H1 (cell line): Measurements from ENCODE around the gene DPF3. TPM values are rescaled to one million over a fixed set of nuclear protein-coding genes. Genes with fewer than 3 reads are reported as not detected.

Source experiments
- CTCF ChIA-PET: fragments of 300-600 bp; sonication (Branson Sonifier 250); formaldehyde crosslinking; loops from one replicate; lab custom pipeline; 2021; ENCODE audit not compliant: partially characterized antibody; lab: Charles Lee
- POLR2A ChIA-PET: fragments of 300-600 bp; sonication (Branson Sonifier 250); formaldehyde crosslinking; loops from one replicate; lab custom pipeline; 2021; ENCODE audit warnings: inconsistent platforms; ENCODE audit not compliant: partially characterized antibody; lab: Charles Lee
- DNase-seq, 2 experiments: peaks; one replicate each; pipeline versions ENCODE4 v3.0.0 to v3.0.0-alpha.2; 2010 to 2022; ENCODE audit warnings: low spot score in 2 of 2, low read depth in 1 of 2, mixed read lengths in 1 of 2
- FAIRE-seq: peaks from 2 replicates; lab custom pipeline; 2011; peaks lifted over from hg19 to GRCh38; lab: Jason Lieb, UNC
- H2AFZ ChIP-seq: 2 replicates; pipeline ENCODE4 v1.8.1; 2012; ENCODE audit warnings: low read length, inconsistent platforms
- H2AK5ac ChIP-seq: 2 replicates; pipeline ENCODE4 v1.6.1; 2013; ENCODE audit warnings: low read depth, low read length
- H2BK120ac ChIP-seq: replicated peaks from 2 replicates; pipeline ENCODE3; 2013; ENCODE audit warnings: low read depth, low read length, inconsistent platforms
- H2BK12ac ChIP-seq: 2 replicates; pipeline ENCODE4 v1.6.1; 2013; ENCODE audit warnings: low read depth, low read length
- H2BK15ac ChIP-seq: 2 replicates; pipeline ENCODE4 v1.6.1; 2013; ENCODE audit warnings: low read length
- H2BK20ac ChIP-seq: 2 replicates; pipeline ENCODE4 v1.6.1; 2013; ENCODE audit warnings: low read length
- H2BK5ac ChIP-seq: 2 replicates; pipeline ENCODE4 v1.6.1; 2013; ENCODE audit warnings: low read depth, low read length
- H3K14ac ChIP-seq: 2 replicates; pipeline ENCODE4 v1.6.1; 2013; ENCODE audit warnings: inconsistent platforms; ENCODE audit not compliant: insufficient read length
- H3K18ac ChIP-seq: 2 replicates; pipeline ENCODE4 v1.6.1; 2013; ENCODE audit warnings: low read length; ENCODE audit errors: extremely low read depth
- H3K23ac ChIP-seq: 2 replicates; pipeline ENCODE4 v1.6.1; 2013; ENCODE audit warnings: inconsistent platforms; ENCODE audit not compliant: insufficient read length
- H3K23me2 ChIP-seq: 2 replicates; pipeline ENCODE4 v1.6.1; 2013; ENCODE audit warnings: low read depth, low read length
- H3K27ac ChIP-seq: 2 replicates; pipeline ENCODE4 v1.6.1; 2011; ENCODE audit warnings: low read depth, low read length, inconsistent platforms
- H3K27me3 ChIP-seq, 4 experiments: replicated peaks in 1 of 4; 1 replicate in 1 of 4; 2 replicates in 3 of 4; pipeline versions ENCODE4 v1.6.1 to v1.8.1; 2011 to 2013; ENCODE audit warnings: low read length in 3 of 4, mild to moderate bottlenecking in 3 of 4, inconsistent platforms in 2 of 4, mixed read lengths in 2 of 4, moderate library complexity in 1 of 4; ENCODE audit not compliant: control insufficient read depth in 3 of 4, insufficient read depth in 3 of 4; ENCODE audit errors: extremely low read depth in 1 of 4
- H3K36me3 ChIP-seq, 4 experiments: 2 replicates each; pipeline versions ENCODE4 v1.6.1 to v1.8.1; 2011 to 2013; ENCODE audit warnings: mild to moderate bottlenecking in 4 of 4, low read length in 3 of 4, moderate library complexity in 2 of 4, control low read depth in 1 of 4, inconsistent platforms in 1 of 4; ENCODE audit not compliant: insufficient read depth in 4 of 4, control insufficient read depth in 2 of 4
- H3K4ac ChIP-seq: replicated peaks from 2 replicates; pipeline ENCODE3; 2013; ENCODE audit warnings: low read length, low read depth, mixed read lengths, inconsistent platforms; ENCODE audit not compliant: insufficient read length
- H3K4me1 ChIP-seq, 4 experiments: replicated peaks in 1 of 4; 1 replicate in 1 of 4; 2 replicates in 3 of 4; pipeline versions ENCODE4 v1.6.1 to v1.8.1; 2011 to 2013; ENCODE audit warnings: low read length in 3 of 4, inconsistent platforms in 2 of 4, mixed read lengths in 1 of 4; ENCODE audit not compliant: insufficient read depth in 4 of 4, control insufficient read depth in 3 of 4
- H3K4me2 ChIP-seq, 2 experiments: 2 replicates each; pipeline versions ENCODE4 v1.6.1 to v1.8.1; 2011 to 2013; ENCODE audit warnings: low read depth in 2 of 2, low read length in 2 of 2, control low read depth in 1 of 2, inconsistent platforms in 1 of 2, mild to moderate bottlenecking in 1 of 2; ENCODE audit not compliant: insufficient read depth in 1 of 2
- H3K4me3 ChIP-seq, 4 experiments: fragments of 200-600, 300-600 bp in 1 of 4; sonication (generic), shearing (Covaris generic), sonication (Bioruptor Twin) in 1 of 4; 2 replicates each; pipeline versions ENCODE4 v1.5.1 to v1.8.1; 2011 to 2016; ENCODE audit warnings: low read length in 4 of 4, low read depth in 3 of 4, control low read depth in 2 of 4, inconsistent platforms in 2 of 4, mild to moderate bottlenecking in 2 of 4, mixed read lengths in 1 of 4, moderate library complexity in 1 of 4; ENCODE audit not compliant: insufficient read depth in 2 of 4; ENCODE audit errors: extremely low read depth in 1 of 4
- H3K56ac ChIP-seq: replicated peaks from 2 replicates; pipeline ENCODE3; 2013; ENCODE audit warnings: low read depth, mild to moderate bottlenecking, mixed read lengths, low read length, inconsistent platforms; ENCODE audit not compliant: insufficient read length
- H3K79me1 ChIP-seq: 2 replicates; pipeline ENCODE4 v1.6.1; 2013; ENCODE audit warnings: low read depth, low read length, control low read depth
- H3K79me2 ChIP-seq, 2 experiments: 2 replicates each; pipeline versions ENCODE4 v1.6.1 to v1.8.1; 2012 to 2013; ENCODE audit warnings: low read length in 2 of 2, mild to moderate bottlenecking in 2 of 2, inconsistent platforms in 1 of 2; ENCODE audit not compliant: insufficient read depth in 2 of 2, control insufficient read depth in 1 of 2
- H3K9ac ChIP-seq, 4 experiments: replicated peaks in 1 of 4; 1 replicate in 1 of 4; 2 replicates in 3 of 4; pipeline versions ENCODE4 v1.6.1 to v1.8.1; 2011 to 2013; ENCODE audit warnings: low read depth in 3 of 4, low read length in 3 of 4, control low read depth in 2 of 4, mild to moderate bottlenecking in 2 of 4, moderate library complexity in 2 of 4, inconsistent platforms in 1 of 4; ENCODE audit errors: extremely low read depth in 1 of 4
- H3K9me3 ChIP-seq, 2 experiments: 2 replicates each; pipeline versions ENCODE4 v1.6.1 to v1.8.1; 2012 to 2013; ENCODE audit warnings: mild to moderate bottlenecking in 2 of 2, moderate library complexity in 2 of 2, control low read depth in 1 of 2, inconsistent platforms in 1 of 2, low read depth in 1 of 2, low read length in 1 of 2, mixed read lengths in 1 of 2; ENCODE audit not compliant: insufficient read depth in 2 of 2
- H4K20me1 ChIP-seq, 2 experiments: replicated peaks in 1 of 2; 2 replicates each; pipeline versions ENCODE3 to v1.8.1; 2011 to 2013; ENCODE audit warnings: inconsistent platforms in 2 of 2, low read length in 2 of 2, mild to moderate bottlenecking in 1 of 2; ENCODE audit not compliant: insufficient read depth in 2 of 2, control insufficient read depth in 1 of 2
- H4K5ac ChIP-seq: 2 replicates; pipeline ENCODE4 v1.6.1; 2013; ENCODE audit warnings: low read length, low read depth, mixed read lengths, inconsistent platforms; ENCODE audit not compliant: insufficient read length
- H4K8ac ChIP-seq: 2 replicates; pipeline ENCODE4 v1.8.0; 2013; ENCODE audit warnings: mild to moderate bottlenecking, moderate library complexity, low read length, inconsistent platforms; ENCODE audit not compliant: insufficient read depth; ENCODE audit errors: extremely low read depth
- H4K91ac ChIP-seq: replicated peaks from 2 replicates; pipeline ENCODE3; 2013; ENCODE audit warnings: low read length, mixed read lengths, inconsistent platforms; ENCODE audit not compliant: insufficient read length
- FOSL1 ChIP-seq: IDR thresholded peaks from 2 replicates; pipeline ENCODE4 v1.6.1; 2011; ENCODE audit warnings: mild to moderate bottlenecking, low read depth, low read length, moderate library complexity; ENCODE audit not compliant: insufficient read depth
- NANOG ChIP-seq: IDR thresholded peaks from 2 replicates; pipeline ENCODE4 v1.6.1; 2011; ENCODE audit warnings: low read length, low read depth, mild to moderate bottlenecking, inconsistent platforms; ENCODE audit not compliant: insufficient read depth, poor library complexity, severe bottlenecking
- RFX5 ChIP-seq: IDR thresholded peaks from 2 replicates; pipeline ENCODE4 v1.6.1; 2011; ENCODE audit warnings: low read depth, low read length, improper control_type of control experiment, borderline replicate concordance
- SAP30 ChIP-seq: fragments of 300-600 bp; sonication (generic); IDR thresholded peaks from 2 replicates; pipeline ENCODE4 v1.7.1; 2012; ENCODE audit warnings: low read length, moderate library complexity, mild to moderate bottlenecking, inconsistent platforms; ENCODE audit not compliant: insufficient read depth, insufficient replicate concordance
- SRF ChIP-seq: IDR thresholded peaks from 2 replicates; pipeline ENCODE4 v1.6.1; 2011; ENCODE audit warnings: mild to moderate bottlenecking, low read depth, low read length, moderate library complexity
- WGBS, 2 experiments: shearing (Covaris generic) in 1 of 2; methylation state at CpG; one replicate each; pipeline versions ENCODE4 v1.1.6 to v1.1.7; 2013 to 2015; ENCODE audit warnings: low lambda C conversion rate in 2 of 2, mixed read lengths in 2 of 2, inconsistent platforms in 1 of 2, low coverage in 1 of 2, missing lambda C conversion rate in 1 of 2; ENCODE audit not compliant: insufficient replicate concordance in 2 of 2, insufficient coverage in 1 of 2, insufficient read length in 1 of 2; ENCODE audit errors: extremely low coverage in 1 of 2, missing lambda C conversion rate in 1 of 2; 5-methylcytosine and 5-hydroxymethylcytosine counted together
- polyA plus RNA-seq, 7 experiments: library from polyadenylated mRNA; depleted of rRNA in 3 of 7; stranded (reverse) in 5 of 7; unstranded in 2 of 7; fragments of >200 nt in 5 of 7; fragments of 200-250 nt in 2 of 7; gene quantifications; 1 replicate in 5 of 7; 2 replicates in 1 of 7; 4 replicates in 1 of 7; pipeline versions ENCODE4 v1.2.1 to v1.2.3, GENCODE V29; 2011 to 2013; ENCODE audit warnings: missing spikeins in 2 of 7, mixed read lengths in 2 of 7
- total RNA-seq: library from RNA; stranded (reverse); fragmentation: NEBNext Ultra II Directional; extraction: Animal tissue kit (Norgen Biotek cat#: 25700); gene quantifications from 2 replicates; pipeline ENCODE4 v1.2.1, GENCODE V29; 2021
- TF ChIP-seq, protein P1 (sequence below), 3 experiments: IDR thresholded peaks; 1 replicate in 2 of 3; 2 replicates in 1 of 3; pipeline versions ENCODE4 v1.5.1 to v1.6.1; 2011; ENCODE audit warnings: low read length in 3 of 3, mild to moderate bottlenecking in 3 of 3, inconsistent platforms in 2 of 3, low read depth in 1 of 3, moderate library complexity in 1 of 3; ENCODE audit not compliant: insufficient read depth in 1 of 3; ENCODE audit errors: control extremely low read depth in 1 of 3
- TF ChIP-seq, protein P2 (sequence below): IDR thresholded peaks from 2 replicates; pipeline ENCODE4 v1.6.1; 2011; ENCODE audit warnings: low read length, improper control_type of control experiment

The DPF3 gene
- total and polyA plus RNA-seq, 2 of the 8 experiments (the other 6 are each of a cell fraction or from before 2014, with no cell fraction given) = 0.19 TPM; not detected in 1

DNA sequence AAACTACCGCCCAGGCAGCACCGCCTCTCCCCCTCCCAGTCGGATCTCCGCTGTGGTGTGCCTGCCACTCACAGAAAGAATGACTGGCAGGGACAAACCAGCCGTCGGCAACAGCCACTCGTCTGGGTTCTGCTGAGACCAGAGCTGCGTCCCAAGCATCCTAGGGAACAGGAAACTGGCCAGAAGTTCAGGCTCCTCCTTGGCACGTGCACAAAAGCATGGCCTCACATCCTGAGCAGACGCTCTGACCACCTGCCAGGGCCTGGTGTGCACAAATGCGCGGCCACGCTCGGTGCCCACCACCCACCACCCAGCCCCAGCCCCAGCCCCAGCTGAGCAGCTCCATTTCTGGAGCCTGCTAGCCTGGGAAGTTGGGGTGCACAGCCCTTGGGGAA, 214.8 kb downstream of the DPF3 start:
- H4K5ac ChIP-seq = no peak overlapping the region
- 73% methylated on average over 13 of the region's 14 CpGs; no CpG with 5 or more reads in 1 of the 2 experiments for WGBS, 2 experiments
- H2BK12ac ChIP-seq = no peak overlapping the region
- DNase-seq (no peak), FAIRE-seq (no peak)
- H3K4ac ChIP-seq = no peak overlapping the region
- no peaks in the 10 kb centered on the region for H3K27me3 ChIP-seq
- ChIA-PET CTCF (interaction anchor here (1.6 kb wide), 1 partner anchor 62 kb away, joined by 3 read pairs; no protein-coding TSS in a partner anchor), POLR2A (interaction anchor here (1.4 kb wide), 1 partner anchor 10 kb away, joined by 3 read pairs; no protein-coding TSS in a partner anchor)
- TF ChIP-seq, protein P1, sequence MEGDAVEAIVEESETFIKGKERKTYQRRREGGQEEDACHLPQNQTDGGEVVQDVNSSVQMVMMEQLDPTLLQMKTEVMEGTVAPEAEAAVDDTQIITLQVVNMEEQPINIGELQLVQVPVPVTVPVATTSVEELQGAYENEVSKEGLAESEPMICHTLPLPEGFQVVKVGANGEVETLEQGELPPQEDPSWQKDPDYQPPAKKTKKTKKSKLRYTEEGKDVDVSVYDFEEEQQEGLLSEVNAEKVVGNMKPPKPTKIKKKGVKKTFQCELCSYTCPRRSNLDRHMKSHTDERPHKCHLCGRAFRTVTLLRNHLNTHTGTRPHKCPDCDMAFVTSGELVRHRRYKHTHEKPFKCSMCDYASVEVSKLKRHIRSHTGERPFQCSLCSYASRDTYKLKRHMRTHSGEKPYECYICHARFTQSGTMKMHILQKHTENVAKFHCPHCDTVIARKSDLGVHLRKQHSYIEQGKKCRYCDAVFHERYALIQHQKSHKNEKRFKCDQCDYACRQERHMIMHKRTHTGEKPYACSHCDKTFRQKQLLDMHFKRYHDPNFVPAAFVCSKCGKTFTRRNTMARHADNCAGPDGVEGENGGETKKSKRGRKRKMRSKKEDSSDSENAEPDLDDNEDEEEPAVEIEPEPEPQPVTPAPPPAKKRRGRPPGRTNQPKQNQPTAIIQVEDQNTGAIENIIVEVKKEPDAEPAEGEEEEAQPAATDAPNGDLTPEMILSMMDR (IDR thresholded peaks at IDR 0.05; ENCODE audit: control extremely low read depth in 1 of 3, insufficient read depth in 1 of 3, low read depth in 1 of 3, low read length in 3 of 3) = no peak
- TF ChIP-seq SRF (no peak), RFX5 (no peak), FOSL1 (no peak), SAP30 (no peak), NANOG (no peak)
- TF ChIP-seq, protein P2, sequence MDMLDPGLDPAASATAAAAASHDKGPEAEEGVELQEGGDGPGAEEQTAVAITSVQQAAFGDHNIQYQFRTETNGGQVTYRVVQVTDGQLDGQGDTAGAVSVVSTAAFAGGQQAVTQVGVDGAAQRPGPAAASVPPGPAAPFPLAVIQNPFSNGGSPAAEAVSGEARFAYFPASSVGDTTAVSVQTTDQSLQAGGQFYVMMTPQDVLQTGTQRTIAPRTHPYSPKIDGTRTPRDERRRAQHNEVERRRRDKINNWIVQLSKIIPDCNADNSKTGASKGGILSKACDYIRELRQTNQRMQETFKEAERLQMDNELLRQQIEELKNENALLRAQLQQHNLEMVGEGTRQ = no peak
- no peak overlapping the region for H2BK15ac ChIP-seq
- H3K56ac ChIP-seq = no peak overlapping the region
- no peaks in the 10 kb centered on the region for H3K23me2 ChIP-seq
- no peak overlapping the region for H2AFZ ChIP-seq
- no peak overlapping the region for H4K91ac ChIP-seq
- H3K9ac ChIP-seq = no peak overlapping the region
- H2AK5ac ChIP-seq = no peak overlapping the region
- H3K36me3 ChIP-seq = no peaks in the 10 kb centered on the region
- H2BK120ac ChIP-seq = no peak overlapping the region
- no peak overlapping the region for H3K18ac ChIP-seq
- H3K14ac ChIP-seq = no peak overlapping the region
- no peak overlapping the region for H4K8ac ChIP-seq
- no peak overlapping the region for H3K4me3 ChIP-seq
- H3K79me1 ChIP-seq = no peaks in the 10 kb centered on the region
- no peaks in the 10 kb centered on the region for H4K20me1 ChIP-seq
- no peak overlapping the region for H3K27ac ChIP-seq
- no peaks in the 10 kb centered on the region for H3K9me3 ChIP-seq
- H2BK5ac ChIP-seq = no peak overlapping the region
- no peak overlapping the region for H3K23ac ChIP-seq
- H3K4me1 ChIP-seq = peaks cover 0 to 7% (median 1%) of the 10 kb centered on the region in 4 experiments; a peak in 2 of 7 replicates
- H2BK20ac ChIP-seq = no peak overlapping the region
- H3K4me2 ChIP-seq = no peak overlapping the region
- H3K79me2 ChIP-seq = no peaks in the 10 kb centered on the region
